PC-9 (cell line): Measurements from ENCODE around the gene DAB1.

Source experiments
- EZH2 ChIP-seq: fragments of 200-600 bp; sonication (generic); IDR thresholded peaks from 2 replicates; pipeline ENCODE4 v1.8.0; 2017; ENCODE audit warnings: antibody characterized with exemption, low read depth
- TF ChIP-seq, protein P1 (sequence below): fragments of 200-600 bp; sonication (generic); conservative IDR thresholded peaks from 2 replicates; pipeline ENCODE4 v1.6.1; 2017; ENCODE audit warnings: mixed run types, antibody characterized with exemption, mild to moderate bottlenecking, moderate library complexity

DNA sequence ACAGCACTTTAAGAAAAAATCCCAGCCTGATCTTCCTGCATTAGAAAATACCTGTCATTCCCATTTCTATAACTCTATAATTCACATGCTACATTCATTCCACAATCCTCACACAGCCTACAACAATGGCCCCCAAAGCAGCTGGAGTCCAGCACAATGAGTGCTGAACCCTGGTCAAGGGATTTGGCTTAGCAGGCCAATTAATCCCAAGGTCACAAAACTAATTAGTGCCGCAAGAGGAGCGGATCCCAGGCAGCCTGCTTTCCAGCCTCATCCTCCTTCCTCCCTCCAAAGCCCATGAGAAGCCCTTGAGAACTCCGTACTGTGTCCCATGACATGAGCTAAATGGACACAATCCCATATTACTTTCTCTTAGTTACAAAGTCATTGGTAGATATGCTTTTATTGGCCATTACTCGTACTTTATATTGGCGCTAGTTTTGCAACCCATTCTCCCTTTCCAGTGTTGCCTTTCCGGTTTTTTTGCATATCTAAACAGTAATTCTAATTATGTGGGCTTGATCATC is 94.8 kb downstream of the DAB1 start:
- TF ChIP-seq, protein P1, sequence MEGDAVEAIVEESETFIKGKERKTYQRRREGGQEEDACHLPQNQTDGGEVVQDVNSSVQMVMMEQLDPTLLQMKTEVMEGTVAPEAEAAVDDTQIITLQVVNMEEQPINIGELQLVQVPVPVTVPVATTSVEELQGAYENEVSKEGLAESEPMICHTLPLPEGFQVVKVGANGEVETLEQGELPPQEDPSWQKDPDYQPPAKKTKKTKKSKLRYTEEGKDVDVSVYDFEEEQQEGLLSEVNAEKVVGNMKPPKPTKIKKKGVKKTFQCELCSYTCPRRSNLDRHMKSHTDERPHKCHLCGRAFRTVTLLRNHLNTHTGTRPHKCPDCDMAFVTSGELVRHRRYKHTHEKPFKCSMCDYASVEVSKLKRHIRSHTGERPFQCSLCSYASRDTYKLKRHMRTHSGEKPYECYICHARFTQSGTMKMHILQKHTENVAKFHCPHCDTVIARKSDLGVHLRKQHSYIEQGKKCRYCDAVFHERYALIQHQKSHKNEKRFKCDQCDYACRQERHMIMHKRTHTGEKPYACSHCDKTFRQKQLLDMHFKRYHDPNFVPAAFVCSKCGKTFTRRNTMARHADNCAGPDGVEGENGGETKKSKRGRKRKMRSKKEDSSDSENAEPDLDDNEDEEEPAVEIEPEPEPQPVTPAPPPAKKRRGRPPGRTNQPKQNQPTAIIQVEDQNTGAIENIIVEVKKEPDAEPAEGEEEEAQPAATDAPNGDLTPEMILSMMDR = no peak
- no peak for TF ChIP-seq EZH2
